Measurements from ENCODE around the gene ECE1. TPM values are rescaled to one million over a fixed set of nuclear protein-coding genes. Genes with fewer than 3 reads are reported as not detected.

ECE1 gene
- total and polyA plus RNA-seq, 9 donors: 37.3 to 313 (median 119) TPM

DNA sequence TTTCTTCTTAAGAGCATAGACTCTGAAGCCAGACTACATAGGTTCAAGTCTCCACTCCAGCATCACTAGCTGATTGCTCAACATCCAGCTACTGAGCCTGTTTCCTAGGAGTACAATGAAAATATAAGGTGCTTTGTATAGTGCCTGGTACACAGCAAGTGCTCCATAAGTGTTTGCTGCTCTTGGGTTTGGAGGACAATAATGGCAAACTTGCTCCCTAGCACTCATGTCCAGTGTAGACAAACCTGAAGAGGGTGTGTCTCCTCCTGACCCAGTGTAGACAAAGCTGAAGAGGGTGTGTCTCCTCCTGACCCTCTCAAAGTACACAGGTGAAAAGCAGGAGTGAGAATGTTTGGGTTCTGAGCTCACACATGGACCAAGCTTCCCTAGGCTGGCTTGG is 10.5 kb upstream of the ECE1 start:
- H3K4me1 ChIP-seq (ENCODE audit: insufficient read depth): peaks cover 25% of the 10 kb centered on the region
- no peaks in the 10 kb centered on the region for H3K27me3 ChIP-seq
- H3K9me3 ChIP-seq: no peaks in the 10 kb centered on the region
- DNase-seq: no peak
- no peak overlapping the region for H3K4me3 ChIP-seq
- H3K27ac ChIP-seq: no peak overlapping the region
- intact Hi-C loops (cut with DNase I): no loop called here
- TF ChIP-seq POLR2A (IDR thresholded peaks at IDR 0.05) (no peak), EP300 (IDR thresholded peaks at IDR 0.05) (no peak)
- TF ChIP-seq, protein P1, sequence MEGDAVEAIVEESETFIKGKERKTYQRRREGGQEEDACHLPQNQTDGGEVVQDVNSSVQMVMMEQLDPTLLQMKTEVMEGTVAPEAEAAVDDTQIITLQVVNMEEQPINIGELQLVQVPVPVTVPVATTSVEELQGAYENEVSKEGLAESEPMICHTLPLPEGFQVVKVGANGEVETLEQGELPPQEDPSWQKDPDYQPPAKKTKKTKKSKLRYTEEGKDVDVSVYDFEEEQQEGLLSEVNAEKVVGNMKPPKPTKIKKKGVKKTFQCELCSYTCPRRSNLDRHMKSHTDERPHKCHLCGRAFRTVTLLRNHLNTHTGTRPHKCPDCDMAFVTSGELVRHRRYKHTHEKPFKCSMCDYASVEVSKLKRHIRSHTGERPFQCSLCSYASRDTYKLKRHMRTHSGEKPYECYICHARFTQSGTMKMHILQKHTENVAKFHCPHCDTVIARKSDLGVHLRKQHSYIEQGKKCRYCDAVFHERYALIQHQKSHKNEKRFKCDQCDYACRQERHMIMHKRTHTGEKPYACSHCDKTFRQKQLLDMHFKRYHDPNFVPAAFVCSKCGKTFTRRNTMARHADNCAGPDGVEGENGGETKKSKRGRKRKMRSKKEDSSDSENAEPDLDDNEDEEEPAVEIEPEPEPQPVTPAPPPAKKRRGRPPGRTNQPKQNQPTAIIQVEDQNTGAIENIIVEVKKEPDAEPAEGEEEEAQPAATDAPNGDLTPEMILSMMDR (IDR thresholded peaks at IDR 0.05): no peak
- H3K36me3 ChIP-seq: no peaks in the 10 kb centered on the region

- TF ChIP-seq, protein P1 (IDR thresholded peaks at IDR 0.05): no peak
- TF ChIP-seq EP300 (IDR thresholded peaks at IDR 0.05) (no peak), POLR2A (IDR thresholded peaks at IDR 0.05) (no peak)
- H3K4me3 ChIP-seq: no peak overlapping the region
- H3K27me3 ChIP-seq: no peaks in the 10 kb centered on the region
- no peaks in the 10 kb centered on the region for H3K36me3 ChIP-seq
- H3K27ac ChIP-seq: no peak overlapping the region
- intact Hi-C loops (cut with DNase I): no loop called here
- no peaks in the 10 kb centered on the region for H3K9me3 ChIP-seq
- WGBS, 3 donors: 72 to 79% (median 78%) methylated on average over 4 of the region's 4 CpGs
- peaks cover 25% of the 10 kb centered on the region for H3K4me1 ChIP-seq (ENCODE audit: insufficient read depth)
- no peak for DNase-seq
These were observed 9.6 kb upstream of the ECE1 start for GRCh38 chr1:21299780-21300395.

DNA sequence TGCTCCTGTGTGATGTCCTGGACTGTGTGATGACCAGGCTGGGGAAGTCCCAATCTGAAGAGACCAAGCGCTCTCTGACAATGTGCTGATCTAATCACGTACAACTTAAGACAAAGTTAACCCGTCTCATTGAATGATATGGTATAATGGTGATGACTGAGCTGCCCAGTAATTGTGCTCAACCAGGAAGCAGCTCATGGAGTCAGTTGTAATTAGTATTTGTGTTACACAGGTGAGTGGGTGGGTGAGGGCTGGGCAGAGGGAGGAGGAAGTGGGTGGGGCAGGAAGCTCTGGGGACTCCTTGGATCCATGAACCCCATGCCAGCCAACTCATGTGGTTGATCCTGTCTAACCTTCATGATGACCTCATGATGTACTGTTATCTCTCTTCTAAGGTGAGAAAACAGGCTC is 8.7 kb upstream of the ECE1 start:
- Histone ChIP-seq H3K4me3 (no peak overlapping the region), H3K27ac (no peak overlapping the region), H3K27me3 (no peaks in the 10 kb centered on the region), H3K4me1 (ENCODE audit: insufficient read depth) (peaks cover 25% of the 10 kb centered on the region), H3K9me3 (no peaks in the 10 kb centered on the region), H3K36me3 (no peaks in the 10 kb centered on the region)
- intact Hi-C loops (cut with DNase I): no loop called here
- DNase-seq: no peak
- TF ChIP-seq, protein P1 (IDR thresholded peaks at IDR 0.05): no peak
- no peak for TF ChIP-seq EP300 (IDR thresholded peaks at IDR 0.05)
- no peak for TF ChIP-seq POLR2A (IDR thresholded peaks at IDR 0.05)
- WGBS, 3 donors: 87 to 90% (median 88%) methylated on average over 3 of the region's 3 CpGs

- no peak overlapping the region for H3K27ac ChIP-seq
- no peak overlapping the region for H3K4me3 ChIP-seq
- H3K36me3 ChIP-seq: no peaks in the 10 kb centered on the region
- peak in 1 of 5 donors; percentile 63 for DNase-seq
- intact Hi-C loops (cut with DNase I): no loop called here
- no peak for TF ChIP-seq POLR2A (IDR thresholded peaks at IDR 0.05)
- no peak for TF ChIP-seq EP300 (IDR thresholded peaks at IDR 0.05)
- TF ChIP-seq, protein P1 (IDR thresholded peaks at IDR 0.05): no peak
- H3K4me1 ChIP-seq (ENCODE audit: insufficient read depth): peaks cover 20% of the 10 kb centered on the region
- 66 to 77% (median 77%) methylated on average over 13 of the region's 13 CpGs for WGBS, 3 donors
- H3K27me3 ChIP-seq: no peaks in the 10 kb centered on the region
- no peaks in the 10 kb centered on the region for H3K9me3 ChIP-seq
These were observed 7.7 kb upstream of the ECE1 start for GRCh38 chr1:21297975-21298374.

Data from ovary (tissue), 9 donors.